SK-N-SH (cell line): ENCODE results near the gene TCEA3.

Source experiments
- EP300 ChIP-seq, 2 experiments: IDR thresholded peaks; 2 replicates each; pipeline versions ENCODE4 v1.4.0 to v1.6.1; 2012; ENCODE audit warnings: borderline replicate concordance in 1 of 2, low read depth in 1 of 2, low read length in 1 of 2
- EZH2phosphoT487 ChIP-seq: fragments of 200-600 bp; sonication (generic); IDR thresholded peaks from 2 replicates; pipeline ENCODE4 v1.6.1; 2017; ENCODE audit warnings: low read depth, mixed run types, mild to moderate bottlenecking, antibody characterized with exemption, moderate library complexity, borderline replicate concordance
- JUND ChIP-seq: IDR thresholded peaks from 2 replicates; pipeline ENCODE4 v1.4.0; 2012
- NFIC ChIP-seq: IDR thresholded peaks from 2 replicates; pipeline ENCODE4 v1.4.0; 2012; ENCODE audit warnings: borderline replicate concordance
- SIN3A ChIP-seq: IDR thresholded peaks from 2 replicates; pipeline ENCODE4 v1.6.1; 2012; ENCODE audit warnings: low read depth, mild to moderate bottlenecking, low read length, moderate library complexity, borderline replicate concordance
- TF ChIP-seq, protein P1 (sequence below): fragments of 150-350 bp; IDR thresholded peaks from 2 replicates; pipeline ENCODE4 v1.6.1; 2017; ENCODE audit warnings: antibody characterized with exemption, low read length, low read depth, borderline replicate concordance
- TF ChIP-seq, protein P2 (sequence below): IDR thresholded peaks from 2 replicates; pipeline ENCODE4 v1.4.0; 2012; ENCODE audit warnings: low read depth
- TF ChIP-seq, protein P3 (sequence below): IDR thresholded peaks from 2 replicates; pipeline ENCODE4 v1.6.1; 2012; ENCODE audit warnings: mild to moderate bottlenecking, low read depth, low read length, moderate library complexity
- TF ChIP-seq, protein P4 (sequence below): fragments of 200-600 bp; sonication (generic); IDR thresholded peaks from 2 replicates; pipeline ENCODE4 v1.6.1; 2017; ENCODE audit warnings: antibody characterized with exemption, mild to moderate bottlenecking, moderate library complexity

DNA sequence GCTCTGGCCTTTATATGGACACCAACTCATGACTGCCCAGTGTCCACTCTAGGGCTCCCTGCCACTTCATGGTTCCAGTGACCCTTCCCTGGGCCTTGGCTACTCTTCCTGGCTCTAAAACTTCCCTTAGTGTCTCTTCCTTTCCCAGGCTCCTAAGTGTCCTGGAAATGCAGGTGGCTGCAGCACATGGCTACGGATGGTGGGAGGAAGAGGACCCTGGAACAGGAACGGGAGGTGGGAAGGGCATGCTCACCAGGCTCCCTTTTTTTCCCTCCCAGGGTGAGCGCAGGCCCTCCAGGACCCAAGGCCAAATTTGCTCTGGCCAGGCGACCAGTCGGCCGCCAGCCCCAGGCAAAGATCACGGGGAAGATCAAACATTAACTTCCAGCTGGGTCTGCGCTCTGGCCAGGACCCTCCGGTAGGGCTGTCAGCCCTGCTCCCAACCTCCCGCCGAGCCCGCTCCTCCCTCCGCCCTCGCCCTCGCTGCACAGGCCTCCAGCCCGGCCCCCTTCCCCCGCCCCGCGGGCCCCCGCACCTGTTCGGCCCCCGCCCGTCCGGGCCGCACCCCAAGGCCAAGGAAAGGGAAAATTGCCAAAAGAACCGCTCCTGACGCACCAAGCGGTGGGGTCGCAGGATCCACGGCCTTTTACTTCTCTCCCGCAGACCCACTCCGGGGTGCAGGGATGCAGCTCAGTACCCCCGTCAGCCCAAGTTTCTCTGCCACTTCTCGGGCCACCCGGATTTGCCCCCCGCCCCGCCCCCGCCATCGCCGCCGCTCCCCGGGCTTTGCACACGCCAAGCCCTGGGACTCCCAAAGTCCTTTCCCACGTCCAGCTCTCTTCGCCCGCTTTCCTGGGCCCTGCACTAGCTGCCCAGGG lies 894 bp downstream of the TCEA3 start:
- TF ChIP-seq, protein P1, sequence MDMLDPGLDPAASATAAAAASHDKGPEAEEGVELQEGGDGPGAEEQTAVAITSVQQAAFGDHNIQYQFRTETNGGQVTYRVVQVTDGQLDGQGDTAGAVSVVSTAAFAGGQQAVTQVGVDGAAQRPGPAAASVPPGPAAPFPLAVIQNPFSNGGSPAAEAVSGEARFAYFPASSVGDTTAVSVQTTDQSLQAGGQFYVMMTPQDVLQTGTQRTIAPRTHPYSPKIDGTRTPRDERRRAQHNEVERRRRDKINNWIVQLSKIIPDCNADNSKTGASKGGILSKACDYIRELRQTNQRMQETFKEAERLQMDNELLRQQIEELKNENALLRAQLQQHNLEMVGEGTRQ = no peak
- TF ChIP-seq, protein P2, sequence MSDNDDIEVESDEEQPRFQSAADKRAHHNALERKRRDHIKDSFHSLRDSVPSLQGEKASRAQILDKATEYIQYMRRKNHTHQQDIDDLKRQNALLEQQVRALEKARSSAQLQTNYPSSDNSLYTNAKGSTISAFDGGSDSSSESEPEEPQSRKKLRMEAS = no peak
- TF ChIP-seq NFIC (no peak), EP300 (IDR thresholded peaks at IDR 0.05; ENCODE audit: borderline replicate concordance in 1 of 2, low read depth in 1 of 2, low read length in 1 of 2) (peak in 1 of 2 experiments; percentile 26; a peak in 1 of 4 replicates), EZH2phosphoT487 (no peak), JUND (no peak), SIN3A (no peak)
- TF ChIP-seq, protein P3, sequence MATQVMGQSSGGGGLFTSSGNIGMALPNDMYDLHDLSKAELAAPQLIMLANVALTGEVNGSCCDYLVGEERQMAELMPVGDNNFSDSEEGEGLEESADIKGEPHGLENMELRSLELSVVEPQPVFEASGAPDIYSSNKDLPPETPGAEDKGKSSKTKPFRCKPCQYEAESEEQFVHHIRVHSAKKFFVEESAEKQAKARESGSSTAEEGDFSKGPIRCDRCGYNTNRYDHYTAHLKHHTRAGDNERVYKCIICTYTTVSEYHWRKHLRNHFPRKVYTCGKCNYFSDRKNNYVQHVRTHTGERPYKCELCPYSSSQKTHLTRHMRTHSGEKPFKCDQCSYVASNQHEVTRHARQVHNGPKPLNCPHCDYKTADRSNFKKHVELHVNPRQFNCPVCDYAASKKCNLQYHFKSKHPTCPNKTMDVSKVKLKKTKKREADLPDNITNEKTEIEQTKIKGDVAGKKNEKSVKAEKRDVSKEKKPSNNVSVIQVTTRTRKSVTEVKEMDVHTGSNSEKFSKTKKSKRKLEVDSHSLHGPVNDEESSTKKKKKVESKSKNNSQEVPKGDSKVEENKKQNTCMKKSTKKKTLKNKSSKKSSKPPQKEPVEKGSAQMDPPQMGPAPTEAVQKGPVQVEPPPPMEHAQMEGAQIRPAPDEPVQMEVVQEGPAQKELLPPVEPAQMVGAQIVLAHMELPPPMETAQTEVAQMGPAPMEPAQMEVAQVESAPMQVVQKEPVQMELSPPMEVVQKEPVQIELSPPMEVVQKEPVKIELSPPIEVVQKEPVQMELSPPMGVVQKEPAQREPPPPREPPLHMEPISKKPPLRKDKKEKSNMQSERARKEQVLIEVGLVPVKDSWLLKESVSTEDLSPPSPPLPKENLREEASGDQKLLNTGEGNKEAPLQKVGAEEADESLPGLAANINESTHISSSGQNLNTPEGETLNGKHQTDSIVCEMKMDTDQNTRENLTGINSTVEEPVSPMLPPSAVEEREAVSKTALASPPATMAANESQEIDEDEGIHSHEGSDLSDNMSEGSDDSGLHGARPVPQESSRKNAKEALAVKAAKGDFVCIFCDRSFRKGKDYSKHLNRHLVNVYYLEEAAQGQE = no peak
- TF ChIP-seq, protein P4, sequence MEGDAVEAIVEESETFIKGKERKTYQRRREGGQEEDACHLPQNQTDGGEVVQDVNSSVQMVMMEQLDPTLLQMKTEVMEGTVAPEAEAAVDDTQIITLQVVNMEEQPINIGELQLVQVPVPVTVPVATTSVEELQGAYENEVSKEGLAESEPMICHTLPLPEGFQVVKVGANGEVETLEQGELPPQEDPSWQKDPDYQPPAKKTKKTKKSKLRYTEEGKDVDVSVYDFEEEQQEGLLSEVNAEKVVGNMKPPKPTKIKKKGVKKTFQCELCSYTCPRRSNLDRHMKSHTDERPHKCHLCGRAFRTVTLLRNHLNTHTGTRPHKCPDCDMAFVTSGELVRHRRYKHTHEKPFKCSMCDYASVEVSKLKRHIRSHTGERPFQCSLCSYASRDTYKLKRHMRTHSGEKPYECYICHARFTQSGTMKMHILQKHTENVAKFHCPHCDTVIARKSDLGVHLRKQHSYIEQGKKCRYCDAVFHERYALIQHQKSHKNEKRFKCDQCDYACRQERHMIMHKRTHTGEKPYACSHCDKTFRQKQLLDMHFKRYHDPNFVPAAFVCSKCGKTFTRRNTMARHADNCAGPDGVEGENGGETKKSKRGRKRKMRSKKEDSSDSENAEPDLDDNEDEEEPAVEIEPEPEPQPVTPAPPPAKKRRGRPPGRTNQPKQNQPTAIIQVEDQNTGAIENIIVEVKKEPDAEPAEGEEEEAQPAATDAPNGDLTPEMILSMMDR = no peak
